HepG2 (cell line): ENCODE data around the gene VEGFA. TPM values are rescaled to one million over a fixed set of nuclear protein-coding genes. Genes with fewer than 3 reads are reported as not detected.
A peak's percentile ranks its signal among the peaks of the same experiment; 100 is the strongest.

Experiments
- AHR ChIP-seq: IDR thresholded peaks from 2 replicates; pipeline ENCODE4 v1.6.1; 2018; ENCODE audit warnings: missing genetic modification reagents, missing compliant biosample characterization
- CREB3 ChIP-seq: sonication (generic); formaldehyde crosslinking; IDR thresholded peaks from 2 replicates; pipeline ENCODE4 v1.5.0; 2020; ENCODE audit warnings: missing genetic modification reagents
- GPN1 ChIP-seq: sonication (generic); formaldehyde crosslinking; IDR thresholded peaks from 2 replicates; pipeline ENCODE4 v1.5.1; 2020; ENCODE audit warnings: missing genetic modification reagents, borderline replicate concordance
- PCBP1 ChIP-seq: fragments of 200-400 bp; formaldehyde crosslinking; IDR thresholded peaks from 2 replicates; pipeline ENCODE4 v1.6.1; 2017; ENCODE audit warnings: mild to moderate bottlenecking, low read depth, low read length, borderline replicate concordance
- RBM22 ChIP-seq: fragments of 200-400 bp; formaldehyde crosslinking; optimal IDR thresholded peaks from 2 replicates; pipeline ENCODE3; 2017; ENCODE audit warnings: mild to moderate bottlenecking, low read length, moderate library complexity
- TOPORS ChIP-seq: sonication (generic); formaldehyde crosslinking; IDR thresholded peaks from 2 replicates; pipeline ENCODE4 v1.8.0; 2023; ENCODE audit warnings: mild to moderate bottlenecking, missing genetic modification reagents
- ZBTB38 ChIP-seq: sonication (generic); formaldehyde crosslinking; IDR thresholded peaks from 2 replicates; pipeline ENCODE4 v1.5.1; 2020; ENCODE audit warnings: mild to moderate bottlenecking, missing genetic modification reagents
- ZNF276 ChIP-seq: sonication (generic); formaldehyde crosslinking; IDR thresholded peaks from 2 replicates; pipeline ENCODE4 v1.4.0; 2020; ENCODE audit warnings: mild to moderate bottlenecking, low read depth, missing genetic modification reagents
- ZNF407 ChIP-seq: sonication (generic); formaldehyde crosslinking; IDR thresholded peaks from one replicate; pipeline ENCODE4 v1.5.1; 2020; ENCODE audit warnings: mild to moderate bottlenecking, missing genetic modification reagents; ENCODE audit errors: not compliant biosample characterization
- ZNF567 ChIP-seq: sonication (generic); formaldehyde crosslinking; IDR thresholded peaks from 2 replicates; pipeline ENCODE4 v1.8.1; 2023; ENCODE audit warnings: mild to moderate bottlenecking, missing genetic modification reagents, borderline replicate concordance
- ZNF607 ChIP-seq: sonication (generic); formaldehyde crosslinking; IDR thresholded peaks from 2 replicates; pipeline ENCODE4 v1.5.1; 2020; ENCODE audit warnings: missing genetic modification reagents, mild to moderate bottlenecking, borderline replicate concordance
- ZNF691 ChIP-seq: sonication (generic); formaldehyde crosslinking; IDR thresholded peaks from 2 replicates; pipeline ENCODE4 v1.4.0; 2020; ENCODE audit warnings: missing genetic modification reagents, low read depth, mild to moderate bottlenecking, borderline replicate concordance
- ZNF710 ChIP-seq: sonication (generic); formaldehyde crosslinking; IDR thresholded peaks from 2 replicates; pipeline ENCODE4 v1.5.0; 2020; ENCODE audit warnings: mild to moderate bottlenecking, missing genetic modification reagents, borderline replicate concordance
- polyA plus RNA-seq, 8 experiments: library from polyadenylated mRNA; depleted of rRNA in 3 of 8; stranded (reverse) in 7 of 8; unstranded in 1 of 8; fragments of >200 nt; fragmentation: Illumina TruSeq in 4 of 8; extraction: Trizol in 4 of 8; gene quantifications; 2 replicates each; pipeline versions ENCODE4 v1.2.1 to v1.2.3, GENCODE V29; 2011 to 2016; ENCODE audit warnings: low read depth in 4 of 8, missing spikeins in 1 of 8, mixed read lengths in 1 of 8; ENCODE audit not compliant: insufficient read depth in 1 of 8
- total RNA-seq, 5 experiments: library from RNA; depleted of rRNA; stranded (reverse); fragments of >200 nt; fragmentation: Illumina TruSeq; extraction: Trizol; gene quantifications; 2 replicates each; pipeline ENCODE4 v1.2.3, GENCODE V29; 2016; ENCODE audit warnings: low read depth in 1 of 5

VEGFA gene
- total and polyA plus RNA-seq, 2 of the 13 experiments (the other 11 are each of a cell fraction or from before 2014, with no cell fraction given) = 68.1 to 629 TPM

- TF ChIP-seq ZNF691 (CRISPR knock-in tag) = no peak; the same call in 1 of the 2 replicates
- peak; percentile 70 for TF ChIP-seq CREB3 (CRISPR knock-in tag)
- peak; percentile 90; the same call in 1 of the 2 replicates for TF ChIP-seq PCBP1
- TF ChIP-seq GPN1 = no peak
- TF ChIP-seq ZNF567 = peak; percentile 97
- TF ChIP-seq ZBTB38 (CRISPR knock-in tag) = peak; percentile 36; the same call in 1 of the 2 replicates
- TF ChIP-seq ZNF407 (CRISPR knock-in tag) = peak; percentile 83
- TF ChIP-seq AHR (CRISPR knock-in tag) = peak; percentile 23
- 0 out of 2 replicates have a peak, but pooled peaks have one; percentile 23 for TF ChIP-seq TOPORS (CRISPR knock-in tag)
- no peak for TF ChIP-seq ZNF710 (CRISPR knock-in tag)
- TF ChIP-seq ZNF276 (CRISPR knock-in tag) = peak; percentile 81; the same call in 1 of the 2 replicates
- peak; percentile 69 for TF ChIP-seq RBM22
- peak; percentile 95; the same call in 1 of the 2 replicates for TF ChIP-seq ZNF607 (CRISPR knock-in tag)
Measured at GRCh38 chr6:43769526-43770371, at the start of gene VEGFA (continued).
